Stimulated activated CD8-positive, alpha-beta memory T cell treated with anti-CD3 and anti-CD28 coated beads, Interleukin-15, amount 100 ng/mL, for 1 hour (primary cell): Measurements from ENCODE around the gene KPNA6.
"Not testable (repeated sequence)": the region's sequence is repeated elsewhere in the genome, so short reads cannot be mapped to it uniquely, and the experiment has no call there.

Experiments used
- DNase-seq: peaks from one replicate; pipeline ENCODE4 v3.0.0-alpha.2; 2020; ENCODE audit warnings: low read depth

Gene KPNA6

GRCh38 chr1:32142446-32143301 is 34.8 kb downstream of the KPNA6 start:
- no peak for DNase-seq

GRCh38 chr1:32143302-32143695 is 35.4 kb downstream of the KPNA6 start:
- not testable (repeated sequence) for DNase-seq

- DNase-seq = no peak
Observed at GRCh38 chr1:32144033-32144432, 36.2 kb downstream of the KPNA6 start.

GRCh38 chr1:32147799-32148198 is 39.9 kb downstream of the KPNA6 start:
- DNase-seq = not testable (repeated sequence)

- no peak for DNase-seq
Observed at GRCh38 chr1:32150847-32151246, 43.0 kb downstream of the KPNA6 start.

GRCh38 chr1:32151319-32151787 is 43.5 kb downstream of the KPNA6 start:
- DNase-seq = no peak

- no peak for DNase-seq
Observed at GRCh38 chr1:32159189-32159588, 51.3 kb downstream of the KPNA6 start.

DNA sequence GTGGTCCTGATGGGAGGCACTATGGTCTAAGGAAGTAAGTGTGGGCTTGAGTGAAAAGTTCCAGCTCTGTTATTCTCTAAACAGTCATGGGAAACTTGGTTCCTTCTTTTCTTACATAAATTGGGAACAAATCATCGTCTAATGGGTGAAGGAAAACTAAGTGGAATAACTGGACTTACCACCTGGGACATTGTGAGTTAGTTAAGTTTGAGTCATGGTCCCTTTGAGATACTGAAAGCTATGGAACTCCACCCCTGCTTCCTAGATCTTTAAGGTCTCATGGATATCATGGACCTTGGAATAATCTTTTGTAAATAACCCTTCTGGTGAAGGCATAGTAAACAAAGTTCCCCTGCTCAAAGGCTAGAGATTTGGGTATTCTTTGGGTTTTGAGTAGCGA is 55.5 kb downstream of the KPNA6 start:
- DNase-seq = no peak

GRCh38 chr1:32165633-32166032 is 57.8 kb downstream of the KPNA6 start:
- DNase-seq = not testable (repeated sequence)

- DNase-seq = no peak
Observed at GRCh38 chr1:32170991-32171390, 63.1 kb downstream of the KPNA6 start.

DNA sequence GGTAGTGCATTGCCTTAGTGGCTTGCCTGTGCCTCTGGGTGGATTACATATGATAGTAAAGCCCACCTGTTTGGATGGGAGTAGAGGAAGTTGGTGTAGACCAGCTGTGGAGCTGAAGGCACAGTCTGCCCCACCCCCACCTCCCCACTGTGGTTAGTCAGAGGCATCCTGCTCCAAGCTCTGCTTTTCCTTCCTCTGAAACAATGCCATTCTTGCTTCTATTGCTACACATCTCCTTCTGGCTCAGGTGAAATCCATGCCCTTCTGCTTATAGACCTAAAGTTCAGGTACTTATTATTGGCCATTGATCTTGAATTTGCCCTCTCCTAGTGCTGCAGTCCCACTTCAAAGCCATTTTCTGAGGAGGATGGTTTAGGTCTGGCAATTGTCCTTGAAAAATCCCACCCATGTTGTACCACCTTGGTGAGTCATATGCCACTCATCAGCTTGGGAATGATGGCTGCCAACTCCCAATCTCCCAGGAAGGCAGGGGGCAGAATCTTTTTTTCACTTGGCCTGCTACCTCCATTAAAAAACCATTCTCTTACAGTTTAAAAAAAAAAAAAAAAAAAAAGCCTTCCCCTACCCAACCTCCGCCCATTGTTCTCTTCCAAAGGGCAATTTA is 64.9 kb downstream of the KPNA6 start:
- no peak for DNase-seq

DNA sequence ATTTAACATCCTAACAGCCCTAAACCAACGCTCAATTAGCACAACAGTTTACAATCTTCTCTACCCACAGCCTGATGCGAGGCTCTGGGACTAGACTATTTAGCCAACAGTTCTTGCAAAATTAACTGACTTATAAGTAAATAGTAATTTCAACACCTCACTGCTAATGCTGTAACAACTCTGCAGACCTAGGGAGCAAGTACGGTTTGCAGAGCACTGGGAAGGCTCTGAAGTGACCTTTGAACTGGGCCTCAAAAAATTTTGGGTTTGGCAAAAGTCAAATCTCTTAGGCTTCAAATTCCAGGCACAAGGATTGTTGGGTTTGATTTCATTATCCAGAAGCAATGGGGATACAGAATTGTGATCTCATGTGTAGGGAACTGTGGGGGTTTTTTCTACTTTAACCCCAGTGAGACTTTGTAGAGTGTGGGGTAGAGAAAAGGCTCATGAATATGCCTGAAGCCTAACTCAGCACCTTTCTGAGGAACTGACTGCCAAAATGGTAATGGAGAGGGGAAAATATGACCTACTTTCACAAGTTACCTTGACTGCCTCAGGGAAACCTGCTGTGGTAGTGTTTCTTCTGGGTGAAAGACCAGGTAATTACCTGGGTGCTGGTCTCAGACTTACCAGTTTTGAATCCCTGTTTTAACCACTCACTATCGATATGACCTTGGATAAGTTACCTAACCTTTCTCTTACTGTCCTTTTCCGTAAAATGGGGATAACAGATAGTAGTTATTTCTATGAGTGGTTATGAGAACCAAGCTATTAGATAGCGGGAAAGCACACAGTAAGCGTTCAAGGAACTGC is 70.7 kb downstream of the KPNA6 start:
- no peak for DNase-seq

DNA sequence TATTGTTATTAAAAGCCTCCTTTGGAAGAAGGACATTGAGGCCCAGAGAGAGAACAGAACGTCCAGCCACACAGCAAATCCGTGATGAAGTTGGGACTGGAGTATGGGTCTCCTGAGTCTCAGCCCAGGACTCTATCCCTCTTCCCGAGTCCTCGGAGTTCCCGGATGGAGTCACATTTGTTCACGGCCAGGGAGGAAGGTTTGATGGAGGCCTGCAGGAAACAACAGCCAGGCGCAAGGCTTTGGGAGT is 71.3 kb downstream of the KPNA6 start:
- no peak for DNase-seq

- DNase-seq = peak; percentile 72
Observed at GRCh38 chr1:32179443-32180185, 71.8 kb downstream of the KPNA6 start, which contains the start of gene TXLNA. Gene TXLNA (plus strand): TSS chr1:32179675. CDS start chr1:32180346, 671 bp downstream.

DNA sequence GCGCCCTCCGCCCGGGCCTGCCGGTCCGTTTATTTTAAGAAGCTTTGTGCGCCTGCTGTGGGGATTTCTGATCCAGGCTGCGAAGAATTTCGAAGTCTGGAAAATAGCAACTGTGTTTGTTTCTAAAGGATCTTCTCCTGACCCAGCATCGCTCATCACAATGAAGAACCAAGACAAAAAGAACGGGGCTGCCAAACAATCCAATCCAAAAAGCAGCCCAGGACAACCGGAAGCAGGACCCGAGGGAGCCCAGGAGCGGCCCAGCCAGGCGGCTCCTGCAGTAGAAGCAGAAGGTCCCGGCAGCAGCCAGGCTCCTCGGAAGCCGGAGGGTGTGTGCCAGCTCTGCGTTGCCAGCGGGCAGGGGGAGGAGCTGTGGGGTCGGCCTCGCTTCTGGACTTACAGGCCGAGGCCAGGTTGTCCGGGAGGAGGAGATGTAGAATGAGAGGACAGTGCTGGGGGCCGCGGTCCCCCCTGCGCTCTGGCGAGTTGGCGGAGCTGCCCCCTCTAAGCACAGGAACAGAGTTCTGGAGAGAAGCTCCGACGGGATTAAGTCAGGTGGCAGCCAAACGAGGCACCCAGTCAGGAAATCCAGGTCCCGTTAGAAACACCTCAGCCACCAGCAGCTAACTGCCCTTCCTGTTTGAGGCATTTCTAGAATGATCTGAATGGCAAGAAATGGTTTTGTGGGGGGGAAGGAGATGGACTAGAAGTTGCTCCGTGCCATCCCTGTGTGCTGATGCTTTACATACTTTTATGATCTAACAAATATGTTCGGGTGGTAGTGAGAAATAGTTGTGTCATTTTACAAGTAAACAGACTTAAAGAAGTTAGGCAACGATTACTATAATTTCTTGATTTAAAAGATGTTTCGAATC is 72.6 kb downstream of the KPNA6 start:
- no peak for DNase-seq

GRCh38 chr1:32181065-32181464 is 73.2 kb downstream of the KPNA6 start:
- no peak for DNase-seq

DNA sequence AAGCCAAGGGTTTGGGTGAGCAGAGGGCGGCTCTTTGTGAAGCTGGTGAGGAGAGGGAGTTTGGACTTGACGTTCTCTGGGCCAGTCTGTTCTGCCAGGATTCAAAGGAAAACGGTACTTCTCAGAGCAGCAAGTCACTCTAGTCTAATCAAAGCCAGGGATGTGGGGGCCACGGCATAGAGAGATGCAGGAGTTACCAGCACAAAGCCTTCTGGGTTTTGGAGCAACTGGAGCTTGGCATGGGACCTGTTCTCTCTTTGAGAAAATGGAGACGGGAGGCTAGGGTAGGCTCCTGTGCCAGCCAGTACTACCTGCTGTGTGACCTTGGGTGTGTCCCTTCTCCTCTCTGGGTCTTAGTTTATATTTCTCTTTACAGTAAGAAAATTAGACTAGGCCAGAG is 73.7 kb downstream of the KPNA6 start:
- no peak for DNase-seq

GRCh38 chr1:32182060-32182459 is 74.2 kb downstream of the KPNA6 start:
- DNase-seq = no peak

GRCh38 chr1:32184650-32185049 is 76.8 kb downstream of the KPNA6 start:
- no peak for DNase-seq

DNA sequence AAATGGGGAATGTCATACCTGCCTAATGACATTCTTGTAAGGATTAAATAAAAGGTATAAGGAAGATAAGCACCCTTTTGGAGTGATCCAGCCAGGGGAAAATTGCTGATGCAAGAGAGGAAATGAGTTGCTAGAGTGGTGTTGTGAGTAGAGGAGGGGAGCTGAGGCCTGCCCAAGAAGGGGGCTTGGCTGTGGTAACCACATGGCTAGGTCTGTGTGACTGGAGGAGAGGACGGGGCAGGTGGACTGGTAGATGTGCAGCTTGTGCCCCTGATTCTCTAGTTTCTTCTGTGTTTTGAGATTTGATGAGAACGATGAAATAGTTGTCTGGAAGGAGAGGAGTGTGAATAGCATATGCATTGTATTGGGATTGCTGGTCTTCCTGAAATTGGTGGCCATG is 78.2 kb downstream of the KPNA6 start:
- DNase-seq = no peak

DNA sequence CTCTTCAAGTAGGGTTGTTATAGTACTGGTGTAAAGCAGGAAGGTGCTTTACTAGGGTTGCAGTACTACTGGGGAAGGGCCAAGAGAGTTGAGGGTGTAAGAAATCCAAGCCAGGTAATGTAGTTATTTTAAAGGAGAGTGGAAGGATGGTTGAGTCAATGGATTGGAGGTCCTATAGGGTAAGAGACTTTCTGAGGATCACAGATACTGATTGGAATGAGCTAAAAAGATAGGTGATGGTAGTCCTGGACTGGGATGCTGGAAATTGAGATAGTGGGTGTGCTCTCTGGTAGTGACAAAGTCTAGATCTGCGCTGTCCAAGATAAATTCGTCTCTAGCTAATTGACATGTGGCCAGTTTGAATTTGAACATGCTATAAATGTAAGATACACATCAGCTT is 78.6 kb downstream of the KPNA6 start:
- no peak for DNase-seq
